Measurements from ENCODE around the gene RAB6B. TPM values are rescaled to one million over a fixed set of nuclear protein-coding genes. Genes with fewer than 3 reads are reported as not detected.

Gene RAB6B
- total and polyA plus RNA-seq, 2 donors, result 2.5 to 3.4 TPM

GRCh38 chr3:133884887-133885711 is 10.6 kb downstream of the RAB6B start:
- 91% methylated on average over 11 of the region's 11 CpGs for WGBS
- Histone ChIP-seq H3K36me3 (ENCODE audit: insufficient read depth) (no peaks in the 10 kb centered on the region), H3K27ac (ENCODE audit: low read depth) (no peak overlapping the region), H3K4me1 (ENCODE audit: insufficient read depth) (no peaks in the 10 kb centered on the region), H3K4me3 (ENCODE audit: low read depth, low read length) (no peak overlapping the region)
- DNase-seq (ENCODE audit: extremely low spot score), result no peak

- no peaks in the 10 kb centered on the region for H3K4me1 ChIP-seq (ENCODE audit: insufficient read depth)
- H3K4me3 ChIP-seq (ENCODE audit: low read depth, low read length), result no peak overlapping the region
- H3K27ac ChIP-seq (ENCODE audit: low read depth), result no peak overlapping the region
- H3K36me3 ChIP-seq (ENCODE audit: insufficient read depth), result no peaks in the 10 kb centered on the region
- WGBS, result 76% methylated on average over 6 of the region's 6 CpGs
- no peak for DNase-seq (ENCODE audit: extremely low spot score)
Observed at GRCh38 chr3:133884054-133884886, 11.4 kb downstream of the RAB6B start.

- H3K4me3 ChIP-seq (ENCODE audit: low read depth, low read length), result no peak overlapping the region
- H3K4me1 ChIP-seq (ENCODE audit: insufficient read depth), result no peaks in the 10 kb centered on the region
- H3K36me3 ChIP-seq (ENCODE audit: insufficient read depth), result no peaks in the 10 kb centered on the region
- no peak for DNase-seq (ENCODE audit: extremely low spot score)
- no peak overlapping the region for H3K27ac ChIP-seq (ENCODE audit: low read depth)
Observed at GRCh38 chr3:133883641-133884040, 12.0 kb downstream of the RAB6B start.

GRCh38 chr3:133882986-133883586 is 12.6 kb downstream of the RAB6B start:
- no peaks in the 10 kb centered on the region for H3K4me1 ChIP-seq (ENCODE audit: insufficient read depth)
- H3K4me3 ChIP-seq (ENCODE audit: low read depth, low read length), result no peak overlapping the region
- 84% methylated on average over 3 of the region's 3 CpGs for WGBS
- H3K27ac ChIP-seq (ENCODE audit: low read depth), result no peak overlapping the region
- H3K36me3 ChIP-seq (ENCODE audit: insufficient read depth), result no peaks in the 10 kb centered on the region
- DNase-seq (ENCODE audit: extremely low spot score), result no peak

GRCh38 chr3:133881939-133882825 is 13.5 kb downstream of the RAB6B start:
- WGBS, result 74% methylated on average over 5 of the region's 5 CpGs
- no peak for DNase-seq (ENCODE audit: extremely low spot score)
- no peak overlapping the region for H3K4me3 ChIP-seq (ENCODE audit: low read depth, low read length)
- H3K4me1 ChIP-seq (ENCODE audit: insufficient read depth), result no peaks in the 10 kb centered on the region
- H3K27ac ChIP-seq (ENCODE audit: low read depth), result no peak overlapping the region
- H3K36me3 ChIP-seq (ENCODE audit: insufficient read depth), result no peaks in the 10 kb centered on the region

- Histone ChIP-seq H3K4me3 (ENCODE audit: low read depth, low read length) (no peak overlapping the region), H3K4me1 (ENCODE audit: insufficient read depth) (no peaks in the 10 kb centered on the region), H3K27ac (ENCODE audit: low read depth) (no peak overlapping the region), H3K36me3 (ENCODE audit: insufficient read depth) (no peaks in the 10 kb centered on the region)
- WGBS, result 71% methylated on average over 1 of the region's 1 CpG
- DNase-seq (ENCODE audit: extremely low spot score), result no peak
Observed at GRCh38 chr3:133881492-133881891, 14.2 kb downstream of the RAB6B start.

GRCh38 chr3:133880886-133881455 is 14.7 kb downstream of the RAB6B start:
- no peak for DNase-seq (ENCODE audit: extremely low spot score)
- 90% methylated on average over 4 of the region's 4 CpGs for WGBS
- Histone ChIP-seq H3K4me1 (ENCODE audit: insufficient read depth) (no peaks in the 10 kb centered on the region), H3K36me3 (ENCODE audit: insufficient read depth) (no peaks in the 10 kb centered on the region), H3K4me3 (ENCODE audit: low read depth, low read length) (no peak overlapping the region), H3K27ac (ENCODE audit: low read depth) (no peak overlapping the region)

GRCh38 chr3:133880287-133880686 is 15.4 kb downstream of the RAB6B start:
- H3K4me1 ChIP-seq (ENCODE audit: insufficient read depth), result no peaks in the 10 kb centered on the region
- no peak for DNase-seq (ENCODE audit: extremely low spot score)
- no peak overlapping the region for H3K4me3 ChIP-seq (ENCODE audit: low read depth, low read length)
- WGBS, result 84% methylated on average over 5 of the region's 5 CpGs
- no peak overlapping the region for H3K27ac ChIP-seq (ENCODE audit: low read depth)
- no peaks in the 10 kb centered on the region for H3K36me3 ChIP-seq (ENCODE audit: insufficient read depth)

GRCh38 chr3:133878518-133878917 is 17.2 kb downstream of the RAB6B start:
- 77% methylated on average over 3 of the region's 3 CpGs for WGBS

GRCh38 chr3:133877221-133877620 is 18.5 kb downstream of the RAB6B start:
- 79% methylated on average over 2 of the region's 2 CpGs for WGBS
- DNase-seq (ENCODE audit: extremely low spot score), result no peak
- no peak overlapping the region for H3K27ac ChIP-seq (ENCODE audit: low read depth)
- no peaks in the 10 kb centered on the region for H3K4me1 ChIP-seq (ENCODE audit: insufficient read depth)
- no peak overlapping the region for H3K4me3 ChIP-seq (ENCODE audit: low read depth, low read length)
- H3K36me3 ChIP-seq (ENCODE audit: insufficient read depth), result no peaks in the 10 kb centered on the region

More at GRCh38 chr3:133878518-133878917, 17.2 kb downstream of the RAB6B start:
- Histone ChIP-seq H3K27ac (ENCODE audit: low read depth) (no peak overlapping the region), H3K4me1 (ENCODE audit: insufficient read depth) (no peaks in the 10 kb centered on the region), H3K36me3 (ENCODE audit: insufficient read depth) (no peaks in the 10 kb centered on the region), H3K4me3 (ENCODE audit: low read depth, low read length) (no peak overlapping the region)
- DNase-seq (ENCODE audit: extremely low spot score), result no peak

- no peaks in the 10 kb centered on the region for H3K36me3 ChIP-seq (ENCODE audit: insufficient read depth)
- H3K27ac ChIP-seq (ENCODE audit: low read depth), result no peak overlapping the region
- WGBS, result 73% methylated on average over 8 of the region's 8 CpGs
- DNase-seq (ENCODE audit: extremely low spot score), result no peak
- H3K4me3 ChIP-seq (ENCODE audit: low read depth, low read length), result no peak overlapping the region
- no peaks in the 10 kb centered on the region for H3K4me1 ChIP-seq (ENCODE audit: insufficient read depth)
Observed at GRCh38 chr3:133874761-133875438, 20.8 kb downstream of the RAB6B start.

GRCh38 chr3:133874344-133874743 is 21.3 kb downstream of the RAB6B start:
- no peak overlapping the region for H3K4me3 ChIP-seq (ENCODE audit: low read depth, low read length)
- no peak for DNase-seq (ENCODE audit: extremely low spot score)
- WGBS, result 75% methylated on average over 1 of the region's 1 CpG
- H3K4me1 ChIP-seq (ENCODE audit: insufficient read depth), result no peaks in the 10 kb centered on the region
- H3K36me3 ChIP-seq (ENCODE audit: insufficient read depth), result no peaks in the 10 kb centered on the region
- no peak overlapping the region for H3K27ac ChIP-seq (ENCODE audit: low read depth)
